ENCODE results near the gene LTBP3.
A peak's percentile ranks its signal among the peaks of the same experiment; 100 is the strongest.
"Not testable (repeated sequence)": the region's sequence is repeated elsewhere in the genome, so short reads cannot be mapped to it uniquely, and the experiment has no call there.

LTBP3 gene

DNA sequence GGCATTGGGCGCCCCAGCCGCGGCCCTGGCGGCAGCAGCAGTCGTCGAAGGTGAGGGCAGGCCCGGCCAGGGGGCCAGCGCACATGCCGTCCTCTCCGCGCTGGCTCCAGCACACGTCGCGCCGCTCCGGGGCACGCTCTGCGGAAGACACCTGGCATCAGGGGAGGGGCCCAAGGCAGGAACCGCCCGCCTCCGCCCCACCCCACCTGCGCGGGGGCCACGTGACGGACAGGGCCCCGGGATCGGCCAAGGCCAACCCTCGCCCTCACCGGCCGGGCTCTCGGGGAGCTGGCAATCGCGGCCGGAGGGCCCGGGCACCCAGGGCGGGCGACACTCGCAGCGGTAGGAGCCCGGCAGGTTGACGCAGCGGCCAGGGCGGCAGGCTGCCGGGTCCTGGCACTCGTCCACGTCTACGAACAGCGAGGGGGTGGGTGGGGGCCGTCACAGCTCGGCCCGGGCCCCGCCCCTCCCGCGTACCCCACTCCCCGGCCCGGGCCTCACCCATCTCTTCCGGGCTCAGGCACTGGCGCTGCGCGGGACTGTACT lies 18.3 kb downstream of the LTBP3 start:
- DNase-seq (ENCODE audit: extremely low spot score, insufficient read length, low read depth) (peak; percentile 59), FAIRE-seq (no peak)

- no peak for FAIRE-seq
- no peak for DNase-seq (ENCODE audit: extremely low spot score, insufficient read length, low read depth)
Observed at GRCh38 chr11:65538915-65539743, 19.0 kb downstream of the LTBP3 start.

DNA sequence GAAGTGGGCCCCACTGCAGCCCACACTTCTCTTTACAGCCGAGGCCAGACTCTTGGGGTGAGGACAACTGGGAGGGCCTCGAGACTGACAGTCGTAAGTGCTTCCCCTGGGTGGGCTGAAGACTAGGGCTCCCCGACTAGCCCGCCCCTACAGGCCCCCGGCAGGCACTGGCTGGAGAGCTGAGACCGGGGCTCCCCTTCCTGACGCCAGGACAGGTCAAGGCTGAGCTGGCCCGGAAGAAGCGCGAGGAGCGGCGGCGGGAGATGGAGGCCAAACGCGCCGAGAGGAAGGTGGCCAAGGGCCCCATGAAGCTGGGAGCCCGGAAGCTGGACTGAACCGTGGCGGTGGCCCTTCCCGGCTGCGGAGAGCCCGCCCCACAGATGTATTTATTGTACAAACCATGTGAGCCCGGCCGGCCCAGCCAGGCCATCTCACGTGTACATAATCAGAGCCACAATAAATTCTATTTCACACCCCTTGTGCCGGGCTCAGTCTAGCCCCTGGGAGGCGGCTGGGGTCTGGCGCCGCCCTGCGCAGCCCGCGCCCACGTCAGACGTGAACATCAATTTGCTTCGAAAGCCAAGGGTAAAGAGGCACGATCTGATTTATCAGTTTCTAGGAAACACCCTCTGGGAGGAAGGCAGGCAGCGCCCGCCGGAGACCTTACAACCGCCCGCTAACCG lies 19.8 kb downstream of the LTBP3 start:
- DNase-seq (ENCODE audit: extremely low spot score, insufficient read length, low read depth): no peak
- no peak for FAIRE-seq

DNA sequence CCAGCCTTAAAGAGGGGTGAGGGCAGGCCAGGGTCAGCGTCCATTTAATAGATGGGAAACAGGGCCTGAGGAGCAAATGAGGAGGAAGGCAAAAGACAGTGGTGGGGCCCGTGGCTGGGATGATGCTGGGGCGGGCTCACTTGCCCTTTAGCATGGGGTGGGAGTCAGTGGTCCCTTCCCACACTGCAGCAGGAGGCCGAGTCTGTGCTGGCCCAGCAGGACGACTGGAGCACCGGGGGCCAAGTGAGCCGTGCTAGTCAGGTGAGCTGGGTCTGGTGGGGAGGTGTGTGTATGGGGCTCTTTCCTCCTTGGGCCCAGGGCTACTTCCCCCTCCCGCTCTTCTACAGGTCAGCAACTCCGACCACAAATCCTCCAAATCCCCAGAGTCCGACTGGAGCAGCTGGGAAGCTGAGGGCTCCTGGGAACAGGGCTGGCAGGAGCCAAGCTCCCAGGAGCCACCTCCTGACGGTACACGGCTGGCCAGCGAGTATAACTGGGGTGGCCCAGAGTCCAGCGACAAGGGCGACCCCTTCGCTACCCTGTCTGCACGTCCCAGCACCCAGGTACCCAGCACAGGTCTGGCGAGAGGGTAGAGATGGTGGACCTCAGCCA lies 20.4 kb downstream of the LTBP3 start:
- FAIRE-seq: no peak

GRCh38 chr11:65537296-65537597 lies 20.9 kb downstream of the LTBP3 start:
- DNase-seq (ENCODE audit: extremely low spot score, insufficient read length, low read depth) (no peak), FAIRE-seq (no peak)

More for the DNA sequence above, 20.4 kb downstream of the LTBP3 start:
- no peak for DNase-seq (ENCODE audit: extremely low spot score, insufficient read length, low read depth)

DNA sequence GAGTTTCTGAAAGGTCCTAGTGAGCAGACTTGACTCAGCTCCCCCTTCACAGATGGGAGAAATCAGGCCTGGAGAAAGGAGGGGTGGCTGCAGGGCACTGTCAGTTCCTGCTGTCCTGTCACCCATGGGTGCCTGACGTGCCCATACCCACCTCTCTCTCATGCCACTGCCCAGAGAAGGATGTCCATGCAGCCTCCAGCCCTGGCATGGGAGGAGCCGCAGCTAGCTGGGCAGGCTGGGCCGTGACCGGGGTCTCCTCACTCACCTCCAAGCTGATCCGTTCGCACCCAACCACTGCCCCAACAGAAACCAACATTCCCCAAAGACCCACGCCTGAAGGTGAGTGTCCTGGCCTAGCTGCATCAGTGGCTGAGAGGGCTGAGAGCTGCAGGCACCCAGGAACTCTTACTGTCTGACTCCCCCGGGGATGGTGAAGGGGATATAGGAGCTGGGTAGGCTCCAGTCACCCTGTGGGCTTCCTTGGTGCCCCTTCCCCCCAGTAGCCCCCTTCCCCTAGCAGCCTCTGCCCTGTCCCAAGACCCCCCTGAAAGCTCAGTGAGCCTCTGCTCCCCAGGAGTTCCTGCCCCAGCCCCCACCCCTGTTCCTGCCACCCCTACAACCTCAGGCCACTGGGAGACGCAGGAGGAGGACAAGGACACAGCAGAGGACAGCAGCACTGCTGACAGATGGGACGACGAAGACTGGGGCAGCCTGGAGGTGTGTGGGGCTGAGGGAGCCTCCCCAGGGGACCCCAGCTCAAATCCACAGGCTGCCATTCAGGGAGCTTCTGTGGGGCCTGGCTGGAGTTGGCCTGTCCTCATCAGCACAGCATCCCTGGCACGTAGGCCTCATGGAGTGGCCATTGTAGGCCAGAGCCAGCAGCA lies 21.5 kb downstream of the LTBP3 start:
- DNase-seq (ENCODE audit: extremely low spot score, insufficient read length, low read depth) (no peak), FAIRE-seq (no peak)

DNA sequence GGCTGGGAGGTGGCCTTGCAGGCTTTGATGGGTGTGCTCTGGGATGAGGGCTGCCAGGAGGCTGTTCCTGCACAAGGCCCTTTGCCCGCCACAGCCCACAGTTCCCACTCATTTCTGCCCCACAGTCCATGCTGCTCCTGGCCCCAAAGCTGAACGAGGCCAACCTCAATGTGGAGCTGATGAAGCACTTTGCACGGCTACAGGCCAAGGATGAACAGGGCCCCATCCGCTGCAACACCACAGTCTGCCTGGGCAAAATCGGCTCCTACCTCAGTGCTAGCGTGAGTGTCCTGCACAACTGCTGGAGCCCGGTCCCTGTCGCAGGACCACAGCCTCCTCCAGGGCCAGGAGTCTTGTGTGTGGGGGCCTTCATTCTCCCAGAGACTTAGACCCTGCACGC lies 23.1 kb downstream of the LTBP3 start:
- no peak for FAIRE-seq
- no peak for DNase-seq (ENCODE audit: extremely low spot score, insufficient read length, low read depth)

DNA sequence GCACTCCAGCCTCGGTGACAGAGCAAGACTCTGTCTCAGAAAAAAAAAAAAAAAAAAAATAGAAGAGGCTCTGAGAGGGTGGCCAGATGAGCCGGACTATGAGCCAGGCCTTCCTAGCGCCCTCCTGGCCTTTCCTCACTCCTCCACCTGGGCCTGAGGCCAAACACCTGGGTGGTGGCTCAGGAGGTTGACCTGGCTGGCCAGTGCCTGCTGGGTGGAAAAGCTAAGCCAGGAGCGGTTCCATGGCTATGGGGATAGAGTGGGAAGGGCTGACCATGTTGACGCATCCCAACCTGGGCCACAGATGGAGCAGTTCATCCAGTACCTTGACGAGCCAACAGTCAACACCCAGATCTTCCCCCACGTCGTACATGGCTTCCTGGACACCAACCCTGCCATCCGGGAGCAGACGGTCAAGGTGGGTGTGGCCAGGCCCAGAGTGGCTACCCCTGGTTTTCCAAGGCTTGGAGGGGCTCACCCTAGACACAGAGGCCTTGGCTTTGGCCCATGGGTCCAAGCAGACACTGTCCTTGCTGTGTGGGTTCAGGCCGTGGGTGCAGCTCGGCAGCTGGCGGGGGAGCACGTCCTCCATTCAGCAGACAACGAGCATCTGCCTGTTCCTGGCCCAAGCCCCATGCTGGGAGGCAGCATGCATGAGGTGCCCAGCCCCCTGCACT lies 25.6 kb downstream of the LTBP3 start:
- FAIRE-seq: no peak
- no peak for DNase-seq (ENCODE audit: extremely low spot score, insufficient read length, low read depth)

DNA sequence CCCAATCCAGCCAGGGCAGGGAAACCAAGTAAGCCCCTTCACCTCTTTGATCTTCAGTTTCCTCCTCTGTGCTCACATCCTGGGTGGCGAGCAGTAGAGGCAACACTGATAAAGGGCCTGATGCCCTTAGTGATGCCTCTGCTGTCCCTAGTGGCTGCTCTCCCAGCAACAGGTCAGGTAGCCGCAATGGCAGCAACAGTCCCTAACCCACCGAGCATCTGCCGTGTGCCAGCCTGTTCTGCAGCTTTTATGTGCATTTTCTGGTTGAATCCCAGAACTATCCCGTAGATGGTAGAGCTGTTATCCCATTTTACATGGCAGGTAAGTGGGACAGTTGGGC lies 28.0 kb downstream of the LTBP3 start:
- DNase-seq (ENCODE audit: extremely low spot score, insufficient read length, low read depth): no peak
- FAIRE-seq: no peak

GRCh38 chr11:65529475-65530156 lies 28.5 kb downstream of the LTBP3 start:
- FAIRE-seq (no peak), DNase-seq (ENCODE audit: extremely low spot score, insufficient read length, low read depth) (no peak)

DNA sequence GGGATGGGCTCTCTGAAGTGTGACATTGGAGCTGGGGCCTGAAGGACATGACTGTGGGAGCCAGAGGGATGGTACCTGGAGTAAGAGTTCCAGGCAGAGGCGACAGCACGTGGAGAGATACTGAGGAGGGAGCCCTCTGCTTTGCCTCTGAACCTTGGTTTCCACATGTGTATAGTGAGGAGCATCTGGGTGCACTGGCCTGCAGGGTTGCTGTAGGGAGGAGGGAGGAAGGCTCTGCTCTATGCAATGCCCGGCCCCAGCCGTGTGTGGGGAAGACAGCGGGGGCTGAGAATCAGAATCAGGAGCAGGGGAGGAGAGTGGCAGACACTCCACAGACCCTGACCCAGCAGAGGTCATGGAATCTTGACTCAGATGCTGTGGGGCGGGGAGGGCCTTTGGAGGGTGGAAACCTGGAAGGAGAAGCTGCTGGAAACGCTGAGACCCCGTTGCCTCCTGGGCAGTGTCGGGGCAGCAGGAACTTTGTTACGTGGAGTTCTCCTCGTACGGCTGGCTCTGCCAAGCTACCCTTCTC lies 29.3 kb downstream of the LTBP3 start:
- no peak for DNase-seq (ENCODE audit: extremely low spot score, insufficient read length, low read depth)

DNA sequence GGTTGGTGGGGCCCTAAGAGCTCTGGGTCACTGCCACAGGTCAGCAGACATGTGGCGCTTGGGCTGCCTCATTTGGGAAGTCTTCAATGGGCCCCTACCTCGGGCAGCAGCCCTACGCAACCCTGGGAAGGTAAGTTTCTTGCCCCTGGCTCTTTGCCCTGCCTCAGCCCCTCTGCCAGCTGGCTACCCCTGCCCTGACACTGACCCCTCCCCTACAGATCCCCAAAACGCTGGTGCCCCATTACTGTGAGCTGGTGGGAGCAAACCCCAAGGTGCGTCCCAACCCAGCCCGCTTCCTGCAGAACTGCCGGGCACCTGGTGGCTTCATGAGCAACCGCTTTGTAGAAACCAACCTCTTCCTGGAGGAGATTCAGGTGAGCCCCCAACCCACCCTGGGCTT lies 31.4 kb downstream of the LTBP3 start:
- FAIRE-seq: no peak
- no peak for DNase-seq (ENCODE audit: extremely low spot score, insufficient read length, low read depth)

More for the DNA sequence above, 29.3 kb downstream of the LTBP3 start:
- no peak for FAIRE-seq

DNA sequence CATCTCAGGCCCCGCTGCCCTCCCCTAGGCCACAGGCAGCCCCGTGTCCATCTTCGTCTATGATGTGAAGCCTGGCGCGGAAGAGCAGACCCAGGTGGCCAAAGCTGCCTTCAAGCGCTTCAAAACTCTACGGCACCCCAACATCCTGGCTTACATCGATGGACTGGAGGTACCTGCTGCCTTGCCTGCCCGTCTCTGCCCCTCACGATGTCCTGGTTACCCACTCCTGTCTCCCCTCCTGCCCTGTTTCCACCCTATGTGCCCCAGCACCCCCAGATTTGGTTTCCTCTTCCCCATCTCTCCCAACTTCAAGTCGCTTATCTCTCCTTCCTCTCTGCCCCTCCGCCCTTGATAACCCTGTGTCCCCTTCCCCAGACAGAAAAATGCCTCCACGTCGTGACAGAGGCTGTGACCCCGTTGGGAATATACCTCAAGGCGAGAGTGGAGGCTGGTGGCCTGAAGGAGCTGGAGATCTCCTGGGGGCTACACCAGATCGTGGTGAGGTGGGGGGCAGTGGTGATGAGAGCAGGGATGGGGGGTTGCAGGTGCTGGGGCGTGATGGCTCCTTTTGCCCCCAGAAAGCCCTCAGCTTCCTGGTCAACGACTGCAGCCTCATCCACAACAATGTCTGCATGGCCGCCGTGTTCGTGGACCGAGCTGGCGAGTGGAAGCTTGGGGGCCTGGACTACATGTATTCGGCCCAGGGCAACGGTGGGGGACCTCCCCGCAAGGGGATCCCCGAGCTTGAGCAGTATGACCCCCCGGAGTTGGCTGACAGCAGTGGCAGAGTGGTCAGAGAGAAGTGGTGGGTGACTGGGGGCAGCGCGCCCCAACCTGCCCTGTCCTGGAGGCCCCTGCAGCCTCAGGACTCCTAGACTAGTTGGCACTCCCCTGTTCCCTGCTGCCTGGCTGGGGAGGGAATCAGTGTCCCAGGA lies 32.3 kb downstream of the LTBP3 start:
- DNase-seq (ENCODE audit: extremely low spot score, insufficient read length, low read depth) (no peak), FAIRE-seq (no peak)

DNA sequence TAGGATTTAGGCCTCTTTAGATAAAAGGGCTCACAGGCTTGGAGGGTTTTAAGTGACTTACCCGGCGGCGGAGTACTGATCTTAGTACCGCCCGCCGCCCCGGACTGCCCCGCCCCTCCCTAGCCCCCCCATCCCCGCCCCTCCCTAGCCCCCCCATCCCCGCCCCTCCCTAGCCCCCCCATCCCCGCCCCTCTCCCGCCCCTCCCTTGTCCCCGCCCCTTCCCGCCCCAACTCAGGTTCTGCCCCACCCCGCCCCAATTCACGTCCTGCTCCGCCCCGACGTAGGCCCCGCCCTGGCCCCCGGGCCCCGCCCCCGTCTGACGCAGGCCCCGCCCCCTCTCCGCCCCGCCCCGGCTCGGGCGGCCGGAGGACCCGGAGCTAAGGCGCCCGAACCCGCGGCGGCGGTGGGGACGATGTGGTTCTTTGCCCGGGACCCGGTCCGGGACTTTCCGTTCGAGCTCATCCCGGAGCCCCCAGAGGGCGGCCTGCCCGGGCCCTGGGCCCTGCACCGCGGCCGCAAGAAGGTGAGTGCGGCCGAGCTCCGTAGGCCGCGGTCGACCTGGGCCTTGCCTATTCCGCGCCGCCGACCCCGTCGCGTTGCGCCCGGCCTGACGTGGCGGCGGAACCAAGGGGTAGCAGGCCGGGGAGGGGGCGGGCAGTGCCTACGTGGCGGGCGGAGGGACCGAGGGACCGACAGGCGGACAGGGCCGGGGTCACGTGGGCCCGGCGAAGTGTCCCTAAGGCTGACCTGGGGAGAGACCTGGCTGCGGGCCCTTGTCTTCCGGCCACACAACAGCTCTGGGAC lies 33.2 kb downstream of the LTBP3 start, which contains the start of gene SCYL1:
TSS of gene SCYL1 (plus strand) at position 343 of the 805 bp plus-strand sequence. CDS start at position 414, 71 bp downstream.
- DNase-seq (ENCODE audit: extremely low spot score, insufficient read length, low read depth) (peak; percentile 88), FAIRE-seq (no peak)

DNA sequence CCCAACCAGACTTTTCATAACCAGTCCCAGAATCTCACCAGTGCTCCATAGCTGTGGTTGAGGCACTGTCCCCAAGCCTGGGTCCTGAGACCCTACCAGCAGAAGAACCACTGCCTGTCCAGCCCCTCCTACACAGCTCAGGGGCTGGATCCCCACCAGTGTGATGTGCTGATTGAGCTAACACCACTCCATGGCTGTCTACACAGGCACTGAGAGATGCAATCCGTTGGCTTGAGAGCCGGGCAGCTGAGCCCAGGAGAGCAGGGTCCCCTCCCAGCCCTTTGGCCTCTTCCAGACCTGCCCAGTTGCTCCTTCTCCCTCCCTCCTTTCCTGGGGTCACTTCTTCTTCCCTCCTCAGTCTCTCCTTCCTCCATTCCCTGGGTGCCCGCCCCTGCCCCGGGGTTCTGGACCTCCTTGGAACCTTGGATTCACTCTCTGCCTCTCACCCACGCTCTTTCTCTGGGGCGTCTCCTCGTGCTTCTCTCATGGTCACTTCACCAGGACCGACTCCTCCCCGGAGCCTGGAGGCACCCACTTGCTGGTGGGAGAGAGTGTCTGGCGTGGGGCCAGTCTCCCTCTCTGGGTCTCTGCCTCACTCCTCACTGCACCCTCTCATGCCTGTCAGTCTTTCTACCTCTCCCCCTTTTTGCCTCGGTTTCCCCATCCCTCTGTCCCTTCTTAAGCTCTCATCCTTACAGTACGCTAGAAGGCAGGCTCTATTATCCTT lies 34.0 kb downstream of the LTBP3 start:
- FAIRE-seq (no peak), DNase-seq (ENCODE audit: extremely low spot score, insufficient read length, low read depth) (no peak)

DNA sequence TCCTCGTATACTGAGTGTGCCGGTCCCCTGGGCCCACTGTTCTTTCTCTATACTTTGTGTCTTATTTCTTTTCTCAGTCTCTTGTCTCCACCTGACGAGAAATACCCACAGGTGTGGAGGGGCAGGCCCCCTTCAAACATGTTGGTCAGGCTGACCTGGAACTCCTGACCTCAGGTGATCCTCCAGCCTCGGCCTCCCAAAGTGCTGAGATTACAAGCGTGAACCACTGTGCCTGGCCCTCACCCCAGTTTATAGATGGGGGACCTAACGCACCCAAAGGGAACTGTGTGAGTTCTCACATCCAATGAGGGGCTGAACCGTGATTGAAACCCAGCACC lies 34.6 kb downstream of the LTBP3 start:
- DNase-seq (ENCODE audit: extremely low spot score, insufficient read length, low read depth); FAIRE-seq: not testable (repeated sequence)
